Neural progenitor cell (in vitro differentiated cells): ENCODE results near the gene ZNF536. TPM values are rescaled to one million over a fixed set of nuclear protein-coding genes. Genes with fewer than 3 reads are reported as not detected.

ENCODE experiments used
- DNase-seq: peaks from one replicate; pipeline ENCODE4 v3.0.0-alpha.2; 2016; ENCODE audit warnings: low spot score
- H2AFZ ChIP-seq: fragments of 200-600 bp; sonication (generic); replicated peaks from 2 replicates; pipeline ENCODE4 v1.6.1; 2016; ENCODE audit warnings: antibody characterized with exemption
- H3F3A ChIP-seq: fragments of 200-600 bp; sonication (generic); 2 replicates; pipeline ENCODE4 v1.6.1; 2016; ENCODE audit warnings: antibody characterized with exemption, low read depth
- H3K27ac ChIP-seq: fragments of 200-600 bp; sonication (generic); 2 replicates; pipeline ENCODE4 v1.5.1; 2016; ENCODE audit warnings: mild to moderate bottlenecking
- H3K27me3 ChIP-seq: fragments of 200-600 bp; sonication (generic); 2 replicates; pipeline ENCODE4 v1.6.1; 2016; ENCODE audit warnings: mild to moderate bottlenecking, moderate library complexity
- H3K36me3 ChIP-seq: fragments of 200-600 bp; sonication (generic); 2 replicates; pipeline ENCODE4 v1.5.1; 2016
- H3K4me1 ChIP-seq: fragments of 200-600 bp; sonication (generic); 2 replicates; pipeline ENCODE4 v1.6.1; 2016; ENCODE audit warnings: mixed run types
- H3K4me2 ChIP-seq: fragments of 200-600 bp; sonication (generic); 2 replicates; pipeline ENCODE4 v1.6.1; 2016
- H3K4me3 ChIP-seq: fragments of 200-600 bp; sonication (generic); 2 replicates; pipeline ENCODE4 v1.5.1; 2016
- H3K79me2 ChIP-seq: fragments of 200-600 bp; sonication (generic); 2 replicates; pipeline ENCODE4 v1.6.1; 2016; ENCODE audit warnings: low read depth
- H3K9ac ChIP-seq: fragments of 200-600 bp; sonication (generic); 2 replicates; pipeline ENCODE4 v1.6.1; 2016
- H3K9me3 ChIP-seq: fragments of 200-600 bp; sonication (generic); 2 replicates; pipeline ENCODE4 v1.5.1; 2016; ENCODE audit warnings: low read depth
- H4K20me1 ChIP-seq: fragments of 200-600 bp; sonication (generic); 2 replicates; pipeline ENCODE4 v1.6.1; 2016; ENCODE audit warnings: low read depth
- H3K27ac Mint-ChIP-seq: 3 replicates; pipeline ENCODE4 v1.8.0; 2021; ENCODE audit warnings: mixed read lengths
- H3K27me3 Mint-ChIP-seq: 2 replicates; pipeline ENCODE4 v1.8.0; 2022; ENCODE audit warnings: low read depth, mild to moderate bottlenecking, inconsistent platforms, moderate library complexity, mixed read lengths; ENCODE audit not compliant: insufficient read depth
- H3K36me3 Mint-ChIP-seq: 3 replicates; pipeline ENCODE4 v1.8.0; 2021; ENCODE audit warnings: mixed read lengths
- H3K4me1 Mint-ChIP-seq: 3 replicates; pipeline ENCODE4 v1.8.0; 2021; ENCODE audit warnings: mixed read lengths
- H3K4me3 Mint-ChIP-seq: 3 replicates; pipeline ENCODE4 v1.8.0; 2021; ENCODE audit warnings: mild to moderate bottlenecking, moderate library complexity, mixed read lengths
- H3K9me3 Mint-ChIP-seq: 3 replicates; pipeline ENCODE4 v1.8.0; 2020; ENCODE audit warnings: mixed read lengths
- EZH2 ChIP-seq: fragments of 200-600 bp; sonication (generic); IDR thresholded peaks from 2 replicates; pipeline ENCODE4 v1.6.1; 2017; ENCODE audit warnings: antibody characterized with exemption, mild to moderate bottlenecking, moderate library complexity
- EZH2phosphoT487 ChIP-seq: fragments of 200-600 bp; sonication (generic); IDR thresholded peaks from 2 replicates; pipeline ENCODE4 v1.6.1; 2017; ENCODE audit warnings: antibody characterized with exemption
- total RNA-seq: library from RNA; depleted of rRNA; stranded (reverse); fragments of >200 nt; gene quantifications from 2 replicates; pipeline ENCODE4 v1.2.3, GENCODE V29; 2015; ENCODE audit warnings: low replicate concordance
- TF ChIP-seq, protein P1 (sequence below): fragments of 200-600 bp; sonication (generic); IDR thresholded peaks from 2 replicates; pipeline ENCODE4 v1.5.1; 2017; ENCODE audit warnings: antibody characterized with exemption, mild to moderate bottlenecking

Gene ZNF536
- total RNA-seq, 1 donor from 2014 or later = 0.24 TPM

DNA sequence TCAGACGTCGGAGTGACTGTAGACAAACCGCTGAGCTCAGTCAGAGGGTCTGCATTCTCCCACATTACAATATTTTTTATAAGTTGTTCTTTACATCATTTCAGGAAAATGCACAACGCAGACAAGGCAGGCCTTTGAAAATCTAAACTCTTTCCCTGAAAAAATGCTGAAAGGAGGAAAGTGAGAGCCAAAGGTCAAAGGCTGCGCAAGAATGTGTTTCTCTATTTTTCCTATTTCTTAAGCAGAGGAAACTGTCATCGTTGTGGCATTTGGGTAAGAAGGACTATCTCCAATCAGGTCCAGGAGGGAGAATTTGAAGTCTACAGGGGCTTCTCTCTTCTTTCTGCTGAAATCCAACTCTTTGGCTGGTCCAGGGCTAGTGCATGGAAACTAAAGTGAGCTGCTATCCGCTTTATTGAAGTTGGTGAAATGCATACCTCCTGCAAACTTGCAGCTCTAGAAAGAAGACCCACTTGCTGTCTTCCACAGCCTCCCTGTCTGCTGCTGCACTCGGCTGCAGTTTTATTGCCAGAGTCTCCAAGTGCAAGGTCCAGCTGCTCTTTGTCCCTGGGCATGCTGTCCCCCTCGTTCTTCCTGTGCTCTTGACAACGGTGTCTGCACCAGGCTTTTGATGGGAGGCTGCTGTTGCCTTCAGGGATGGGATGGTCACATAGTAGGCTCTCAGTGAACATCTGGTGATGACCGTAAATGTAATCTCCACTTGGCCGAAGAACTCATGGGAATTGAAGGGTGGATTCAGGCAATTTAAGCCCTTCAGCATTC lies 31.2 kb downstream of the ZNF536 start:
- TF ChIP-seq, protein P1, sequence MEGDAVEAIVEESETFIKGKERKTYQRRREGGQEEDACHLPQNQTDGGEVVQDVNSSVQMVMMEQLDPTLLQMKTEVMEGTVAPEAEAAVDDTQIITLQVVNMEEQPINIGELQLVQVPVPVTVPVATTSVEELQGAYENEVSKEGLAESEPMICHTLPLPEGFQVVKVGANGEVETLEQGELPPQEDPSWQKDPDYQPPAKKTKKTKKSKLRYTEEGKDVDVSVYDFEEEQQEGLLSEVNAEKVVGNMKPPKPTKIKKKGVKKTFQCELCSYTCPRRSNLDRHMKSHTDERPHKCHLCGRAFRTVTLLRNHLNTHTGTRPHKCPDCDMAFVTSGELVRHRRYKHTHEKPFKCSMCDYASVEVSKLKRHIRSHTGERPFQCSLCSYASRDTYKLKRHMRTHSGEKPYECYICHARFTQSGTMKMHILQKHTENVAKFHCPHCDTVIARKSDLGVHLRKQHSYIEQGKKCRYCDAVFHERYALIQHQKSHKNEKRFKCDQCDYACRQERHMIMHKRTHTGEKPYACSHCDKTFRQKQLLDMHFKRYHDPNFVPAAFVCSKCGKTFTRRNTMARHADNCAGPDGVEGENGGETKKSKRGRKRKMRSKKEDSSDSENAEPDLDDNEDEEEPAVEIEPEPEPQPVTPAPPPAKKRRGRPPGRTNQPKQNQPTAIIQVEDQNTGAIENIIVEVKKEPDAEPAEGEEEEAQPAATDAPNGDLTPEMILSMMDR = no peak
- TF ChIP-seq EZH2phosphoT487 (no peak), EZH2 (no peak)
- Histone ChIP-seq H3K4me1 (peaks cover 7% of the 10 kb centered on the region), H3K27ac (no peak overlapping the region), H4K20me1 (no peaks in the 10 kb centered on the region), H3K79me2 (no peaks in the 10 kb centered on the region), H3K4me3 (no peak overlapping the region), H3K27me3 (no peaks in the 10 kb centered on the region), H3K9ac (no peak overlapping the region), H3K36me3 (no peaks in the 10 kb centered on the region), H2AFZ (no peak overlapping the region), H3K4me2 (no peak overlapping the region), H3F3A (no peaks in the 10 kb centered on the region), H3K9me3 (no peaks in the 10 kb centered on the region)
- H3K4me3 Mint-ChIP-seq = no peak overlapping the region
- H3K4me1 Mint-ChIP-seq = peaks cover 17% of the 10 kb centered on the region
- no peaks in the 10 kb centered on the region for H3K36me3 Mint-ChIP-seq
- no peaks in the 10 kb centered on the region for H3K9me3 Mint-ChIP-seq
- H3K27ac Mint-ChIP-seq = no peak overlapping the region
- peaks cover 4% of the 10 kb centered on the region for H3K27me3 Mint-ChIP-seq
- DNase-seq = no peak

DNA sequence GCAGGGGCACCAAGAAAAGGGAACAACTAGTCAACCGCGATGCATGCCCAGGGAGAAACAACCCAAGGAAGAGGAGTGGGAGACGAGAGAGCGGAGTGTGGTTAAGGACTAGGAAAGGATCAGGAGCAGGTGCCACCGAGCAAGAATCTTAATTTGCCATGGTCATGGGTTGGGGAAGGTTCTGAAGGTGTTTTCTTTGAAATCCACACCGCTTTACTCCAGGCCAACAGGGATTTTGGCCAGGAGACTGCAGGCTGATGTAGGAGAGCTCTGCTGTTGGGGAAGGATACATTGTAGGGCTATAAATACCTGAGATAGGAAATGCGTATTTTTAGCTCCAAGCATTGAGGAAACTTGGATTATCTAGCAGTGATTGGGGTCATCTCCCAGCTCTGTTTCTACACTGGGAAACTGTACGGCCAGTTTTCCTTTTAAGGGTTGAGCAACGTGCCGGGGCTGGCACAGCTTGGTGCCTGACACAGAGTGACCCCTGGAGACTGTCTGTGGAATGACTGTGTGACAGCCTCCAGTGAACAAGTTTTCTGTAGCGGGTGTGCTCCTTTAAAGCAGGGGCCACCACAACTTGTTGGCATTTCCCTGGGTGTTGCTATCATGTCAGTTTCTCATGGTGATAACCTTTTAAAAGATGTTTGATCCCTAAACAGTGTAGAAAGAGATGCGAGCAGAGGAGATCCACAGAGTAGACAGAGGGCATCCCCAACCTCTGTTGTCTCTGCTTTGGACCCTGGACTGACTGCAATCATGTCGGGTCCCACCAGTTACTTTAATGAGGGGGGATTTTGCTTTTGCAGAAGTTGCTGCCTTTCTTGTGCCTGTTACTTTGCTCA lies 34.3 kb downstream of the ZNF536 start:
- Histone ChIP-seq H3K79me2 (no peaks in the 10 kb centered on the region), H3K27ac (no peak overlapping the region), H3K4me2 (no peak overlapping the region), H3F3A (no peaks in the 10 kb centered on the region), H3K9ac (no peak overlapping the region), H3K4me1 (peaks cover 7% of the 10 kb centered on the region), H3K27me3 (no peaks in the 10 kb centered on the region), H4K20me1 (no peaks in the 10 kb centered on the region), H2AFZ (peak overlapping the region; percentile 68), H3K36me3 (no peaks in the 10 kb centered on the region), H3K4me3 (no peak overlapping the region), H3K9me3 (no peaks in the 10 kb centered on the region)
- DNase-seq = peak; percentile 58
- Mint-ChIP-seq H3K27me3 (peaks cover 4% of the 10 kb centered on the region), H3K9me3 (no peaks in the 10 kb centered on the region), H3K27ac (no peak overlapping the region), H3K4me1 (peaks cover 17% of the 10 kb centered on the region), H3K4me3 (no peak overlapping the region), H3K36me3 (no peaks in the 10 kb centered on the region)
- TF ChIP-seq EZH2phosphoT487 = no peak
- TF ChIP-seq, protein P1 = peak; percentile 59
- no peak for TF ChIP-seq EZH2

DNA sequence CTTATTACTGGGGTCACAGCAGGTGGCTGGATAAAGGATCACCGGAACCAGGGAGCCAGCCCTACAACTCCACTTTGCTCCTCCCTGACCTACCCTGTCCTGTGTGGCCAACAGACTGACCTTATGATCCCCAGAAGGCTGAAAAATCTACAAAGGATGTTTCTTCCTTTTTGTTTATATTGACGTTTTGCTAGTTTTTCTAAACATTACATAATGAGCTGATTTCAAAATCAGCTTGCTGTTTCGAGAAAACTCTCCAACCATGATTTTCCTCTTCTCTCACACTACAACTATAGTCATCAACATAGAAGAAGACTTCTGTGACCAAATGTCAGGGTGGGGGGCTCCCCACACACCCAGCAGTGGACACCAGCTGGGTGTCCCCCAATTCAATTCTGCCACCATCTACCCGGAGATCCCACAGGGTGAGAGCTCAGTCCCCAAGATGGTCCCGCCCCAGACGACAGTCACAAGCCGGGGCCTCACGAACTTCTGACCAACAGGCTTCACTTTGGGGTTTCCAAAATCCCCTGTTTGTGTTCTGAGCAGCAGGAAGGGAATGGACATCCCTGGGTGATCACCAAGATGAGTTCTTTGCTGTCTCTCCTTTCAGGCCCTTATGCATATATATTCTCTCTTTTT lies 35.0 kb downstream of the ZNF536 start:
- Histone ChIP-seq H3K27me3 (no peaks in the 10 kb centered on the region), H3F3A (no peaks in the 10 kb centered on the region), H3K9ac (no peak overlapping the region), H2AFZ (no peak overlapping the region), H3K27ac (no peak overlapping the region), H4K20me1 (no peaks in the 10 kb centered on the region), H3K9me3 (no peaks in the 10 kb centered on the region), H3K4me3 (no peak overlapping the region), H3K79me2 (no peaks in the 10 kb centered on the region), H3K4me2 (no peak overlapping the region), H3K4me1 (peaks cover 7% of the 10 kb centered on the region), H3K36me3 (no peaks in the 10 kb centered on the region)
- peaks cover 17% of the 10 kb centered on the region for H3K4me1 Mint-ChIP-seq
- H3K4me3 Mint-ChIP-seq = no peak overlapping the region
- H3K27me3 Mint-ChIP-seq = peaks cover 4% of the 10 kb centered on the region
- DNase-seq = no peak
- TF ChIP-seq EZH2phosphoT487 = no peak
- no peak for TF ChIP-seq EZH2
- TF ChIP-seq, protein P1 = no peak
- no peaks in the 10 kb centered on the region for H3K36me3 Mint-ChIP-seq
- no peaks in the 10 kb centered on the region for H3K9me3 Mint-ChIP-seq
- no peak overlapping the region for H3K27ac Mint-ChIP-seq
